ENCODE results near the gene MEIOSIN.
A peak's percentile ranks its signal among the peaks of the same experiment; 100 is the strongest.

The MEIOSIN gene

DNA sequence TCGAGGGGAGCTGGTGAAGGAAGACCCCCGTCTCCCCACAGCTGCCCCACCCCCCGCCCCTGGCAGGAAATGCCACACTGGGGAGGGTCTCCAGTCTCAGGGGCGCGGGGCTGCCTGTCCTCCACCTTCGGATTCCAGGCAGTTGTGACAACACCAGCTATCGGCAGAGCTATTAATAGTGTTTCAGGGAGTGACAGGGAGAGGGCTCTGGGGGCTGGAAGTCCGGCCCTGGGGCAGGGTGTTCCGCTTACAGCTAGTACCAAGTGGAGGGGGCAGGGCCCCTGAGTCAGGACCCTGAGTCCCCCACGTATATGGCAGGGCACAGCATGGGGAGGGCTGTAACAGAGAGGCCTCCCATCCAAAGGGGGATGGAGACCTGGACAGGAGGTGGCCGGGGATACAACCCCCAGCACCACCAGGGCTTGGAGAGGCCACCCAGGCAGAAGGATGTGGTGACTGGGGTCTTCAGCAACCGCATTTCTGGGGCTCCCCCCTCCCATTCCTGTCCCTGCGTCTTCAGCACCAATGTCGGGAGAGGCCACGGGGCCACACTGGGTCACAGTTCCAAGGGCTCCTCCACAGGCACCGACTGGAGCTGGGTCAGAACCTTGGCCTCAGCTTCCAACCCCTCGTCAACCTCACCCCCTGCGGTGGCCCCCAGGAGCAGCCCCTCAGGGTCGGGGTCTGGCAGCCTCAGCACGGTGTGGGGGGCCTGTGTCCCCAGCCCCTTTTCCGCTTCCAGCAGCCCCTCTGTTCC lies 31.9 kb downstream of the MEIOSIN start:
- DNase-seq (ENCODE audit: low read depth), result no peak

DNA sequence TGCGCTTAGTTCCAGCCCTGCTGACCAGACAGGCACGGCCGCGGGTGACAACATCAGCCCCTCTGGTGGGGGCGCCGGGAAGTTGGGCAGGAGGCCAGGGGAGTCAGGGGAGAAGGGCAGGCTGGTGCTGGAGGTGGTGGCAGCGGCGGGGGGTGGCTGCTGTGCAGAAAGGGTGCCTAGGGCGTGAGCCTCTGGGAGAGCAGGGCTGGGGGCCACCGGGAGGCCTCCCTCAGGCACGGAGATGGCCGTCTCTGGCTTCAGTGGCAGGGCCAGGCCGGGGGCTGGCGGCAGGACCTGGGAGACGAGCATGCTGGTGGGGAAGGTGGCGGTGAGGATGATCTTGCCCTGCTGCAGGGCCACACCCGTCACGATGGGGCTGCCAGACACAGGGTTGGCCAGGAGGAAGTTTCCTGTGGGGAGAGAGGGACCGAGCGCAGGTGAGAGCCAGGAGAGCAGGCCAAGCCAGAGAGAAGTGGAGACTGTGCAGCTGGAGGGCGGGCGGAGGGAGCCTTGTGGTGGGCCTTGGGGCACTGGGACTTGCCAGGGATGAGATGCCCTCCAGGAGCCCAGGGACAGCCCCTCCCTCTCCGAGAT lies 32.6 kb downstream of the MEIOSIN start:
- DNase-seq (ENCODE audit: low read depth), result no peak

DNA sequence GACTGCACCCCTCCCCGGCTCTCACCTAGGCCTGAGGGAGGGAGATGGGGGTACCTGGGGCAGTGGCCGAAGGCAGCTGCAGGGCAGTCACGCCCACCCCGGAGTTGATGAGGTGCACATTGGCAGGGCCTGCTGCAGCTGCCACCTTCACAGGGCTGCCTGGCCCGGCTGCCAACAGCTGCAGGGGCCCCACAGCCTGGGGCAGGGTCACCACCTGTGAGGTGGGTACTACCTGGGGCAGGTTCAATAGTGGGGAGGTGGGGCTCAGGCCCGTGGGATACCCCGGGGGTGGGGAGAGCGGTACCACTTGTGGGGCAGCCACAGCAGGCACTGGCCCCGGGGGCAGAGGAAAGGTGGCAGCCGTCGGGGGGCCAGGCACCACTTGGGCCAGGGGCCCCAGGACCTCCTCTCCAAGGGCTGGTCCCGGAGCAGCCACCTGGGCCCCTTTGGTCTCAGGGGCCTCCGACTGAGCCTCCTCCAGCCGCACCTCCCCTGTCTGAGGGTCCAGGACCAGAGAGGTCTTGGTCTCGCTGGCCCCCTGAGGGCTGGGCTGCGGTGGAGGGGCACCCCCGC lies 33.1 kb downstream of the MEIOSIN start:
- DNase-seq (ENCODE audit: low read depth), result no peak

DNA sequence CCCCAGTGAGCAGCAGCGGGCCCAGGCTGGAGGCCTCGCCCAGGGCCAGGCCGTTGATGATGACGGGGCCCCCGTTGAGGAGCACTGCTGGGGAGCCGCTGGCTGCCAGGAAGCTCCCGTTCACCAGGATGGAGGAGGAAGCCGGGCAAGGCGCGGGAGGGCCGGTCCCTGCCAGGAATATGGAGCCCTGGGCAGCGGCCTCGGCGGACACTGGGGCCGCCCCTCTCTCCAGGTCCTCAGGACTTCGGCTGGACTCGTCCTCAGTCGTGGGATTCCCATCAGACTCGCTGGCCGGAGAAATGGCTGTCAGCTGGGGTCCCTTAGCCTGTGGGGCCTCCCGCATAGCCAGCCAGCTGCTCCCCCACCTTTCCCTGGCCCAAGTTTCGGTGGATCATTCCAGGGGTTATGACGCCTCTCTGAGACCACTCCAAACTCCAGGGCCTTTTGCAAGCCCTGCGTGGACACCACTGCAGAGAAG lies 33.7 kb downstream of the MEIOSIN start:
- DNase-seq (ENCODE audit: low read depth), result no peak

DNA sequence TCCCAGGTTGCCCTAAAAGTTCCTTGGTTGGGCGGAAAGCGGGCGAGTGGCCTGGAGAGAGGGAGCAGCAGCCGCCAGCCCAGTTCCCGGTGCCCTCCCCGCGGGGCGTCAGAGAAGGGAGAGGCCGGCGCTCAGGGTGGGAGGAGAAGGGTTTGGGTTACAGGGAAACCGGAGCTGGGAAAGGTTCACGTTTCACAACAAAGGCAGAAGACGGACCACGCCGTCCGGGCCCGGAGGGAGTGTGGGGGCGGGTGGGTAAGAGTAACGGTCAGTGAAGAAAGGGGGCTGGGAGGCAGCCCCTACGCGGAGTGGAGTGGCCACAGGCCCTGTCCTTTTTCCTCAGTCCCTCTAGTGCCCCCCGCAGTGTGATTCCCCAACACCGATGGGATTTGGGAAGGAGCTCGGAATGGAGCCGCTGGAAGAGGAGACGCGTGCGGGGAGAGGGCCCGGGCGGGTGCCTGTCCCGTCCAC lies 34.2 kb downstream of the MEIOSIN start:
- no peak for DNase-seq (ENCODE audit: low read depth)

DNA sequence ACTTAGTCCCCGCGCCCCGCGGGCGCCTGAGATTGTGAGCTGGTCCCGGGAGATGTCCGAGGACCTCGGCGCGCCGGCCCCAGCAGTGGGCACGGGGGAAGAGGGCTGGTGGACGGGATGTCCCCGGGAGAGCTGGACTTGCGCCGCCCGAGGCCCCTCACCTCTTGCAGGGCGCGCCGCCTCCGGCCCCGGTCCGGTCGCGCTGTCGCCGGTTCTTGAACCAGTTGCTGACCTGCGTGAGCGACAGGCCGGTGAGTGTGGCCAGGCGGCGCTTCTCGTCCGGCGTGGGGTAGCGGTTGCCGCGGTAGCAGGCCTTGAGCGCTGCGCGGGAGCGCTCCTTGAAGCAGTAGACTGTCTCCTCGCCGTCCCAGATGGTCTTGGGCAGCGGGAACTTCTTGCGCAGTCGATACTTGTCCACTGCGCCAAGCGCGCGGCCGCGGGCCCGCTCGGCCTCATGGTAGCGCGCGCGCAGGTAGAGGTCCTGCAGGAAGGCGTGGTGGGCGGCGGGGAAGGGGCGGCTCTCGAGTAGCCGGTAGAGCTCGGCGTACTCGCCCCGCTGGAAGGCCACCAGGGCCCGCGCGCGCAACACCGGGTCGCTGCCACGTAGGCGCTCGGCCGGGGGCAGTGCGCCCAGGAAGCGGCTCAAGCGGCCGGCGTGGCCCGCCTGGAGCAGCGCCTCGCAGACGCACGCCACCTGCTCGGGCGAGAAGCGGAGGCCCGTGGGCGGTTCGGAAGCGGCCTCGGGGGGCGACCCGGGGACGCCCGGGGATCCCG lies 34.8 kb downstream of the MEIOSIN start:
- peak; percentile 24 for DNase-seq (ENCODE audit: low read depth)

DNA sequence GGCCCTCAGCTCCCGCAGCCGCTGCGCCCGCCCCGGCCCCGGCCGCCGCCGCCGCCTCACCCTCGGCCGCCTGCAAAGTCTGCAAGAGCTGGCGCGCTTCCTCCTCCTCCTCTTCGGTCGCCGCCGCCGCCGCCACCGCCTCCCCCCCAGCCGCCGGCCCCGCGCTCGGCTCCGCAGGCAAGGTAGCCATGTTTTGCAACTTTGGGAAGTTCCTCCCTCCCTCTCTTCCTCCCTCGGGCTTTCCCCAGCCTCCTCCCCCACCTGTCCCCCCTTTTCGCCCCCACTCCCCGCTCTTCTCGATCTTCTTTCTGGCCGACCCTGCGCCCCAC lies 35.4 kb downstream of the MEIOSIN start:
- no peak for DNase-seq (ENCODE audit: low read depth)

DNA sequence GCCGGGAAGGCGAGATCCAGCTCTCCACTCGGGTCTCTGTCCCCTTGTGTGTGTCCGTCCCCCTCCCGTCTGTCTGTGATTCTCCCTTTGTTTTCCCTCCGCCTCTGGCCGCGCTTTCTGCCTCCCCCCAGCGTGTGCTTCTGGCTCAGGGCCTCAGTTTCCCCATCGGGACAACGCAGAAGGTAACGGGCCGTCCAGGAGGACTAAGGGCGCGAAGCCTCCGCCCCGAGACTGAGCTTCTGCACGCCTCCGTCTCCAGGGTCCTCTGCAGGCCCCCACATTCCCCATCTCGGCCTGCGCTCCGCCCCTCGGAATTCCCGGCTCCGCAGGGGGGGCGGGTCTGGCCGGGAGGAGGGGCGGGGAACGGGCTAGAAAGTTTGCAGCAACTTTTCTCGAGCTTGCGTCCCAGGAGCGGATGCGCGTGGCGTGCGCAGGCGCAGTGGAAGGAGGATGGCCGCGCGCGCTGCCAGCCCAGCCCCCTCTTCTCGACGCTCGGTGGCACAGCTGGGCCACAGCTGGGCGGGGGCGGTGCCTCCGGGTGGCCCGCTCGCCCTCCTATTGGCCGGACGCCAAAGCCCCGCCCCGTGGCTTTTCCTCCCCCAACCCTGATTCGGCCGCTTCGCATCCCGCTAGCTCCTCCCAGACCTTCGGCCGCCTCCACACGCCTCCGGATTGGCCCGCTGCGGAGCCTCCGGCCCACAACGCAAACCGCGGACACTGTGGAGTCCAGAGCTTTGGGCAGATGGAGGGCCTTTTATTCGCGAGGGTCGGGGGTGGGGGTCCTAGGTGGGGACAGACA lies 35.9 kb downstream of the MEIOSIN start, which contains the start of gene SIX5:
Gene SIX5, minus strand, starts transcription at position 269 of the 799 bp plus-strand sequence. CDS start 408 bp downstream, outside the sequence.
- peak; percentile 90 for DNase-seq (ENCODE audit: low read depth)

DNA sequence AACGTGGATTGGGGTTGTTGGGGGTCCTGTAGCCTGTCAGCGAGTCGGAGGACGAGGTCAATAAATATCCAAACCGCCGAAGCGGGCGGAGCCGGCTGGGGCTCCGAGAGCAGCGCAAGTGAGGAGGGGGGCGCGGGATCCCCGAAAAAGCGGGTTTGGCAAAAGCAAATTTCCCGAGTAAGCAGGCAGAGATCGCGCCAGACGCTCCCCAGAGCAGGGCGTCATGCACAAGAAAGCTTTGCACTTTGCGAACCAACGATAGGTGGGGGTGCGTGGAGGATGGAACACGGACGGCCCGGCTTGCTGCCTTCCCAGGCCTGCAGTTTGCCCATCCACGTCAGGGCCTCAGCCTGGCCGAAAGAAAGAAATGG lies 36.6 kb downstream of the MEIOSIN start:
- no peak for DNase-seq (ENCODE audit: low read depth)

DNA sequence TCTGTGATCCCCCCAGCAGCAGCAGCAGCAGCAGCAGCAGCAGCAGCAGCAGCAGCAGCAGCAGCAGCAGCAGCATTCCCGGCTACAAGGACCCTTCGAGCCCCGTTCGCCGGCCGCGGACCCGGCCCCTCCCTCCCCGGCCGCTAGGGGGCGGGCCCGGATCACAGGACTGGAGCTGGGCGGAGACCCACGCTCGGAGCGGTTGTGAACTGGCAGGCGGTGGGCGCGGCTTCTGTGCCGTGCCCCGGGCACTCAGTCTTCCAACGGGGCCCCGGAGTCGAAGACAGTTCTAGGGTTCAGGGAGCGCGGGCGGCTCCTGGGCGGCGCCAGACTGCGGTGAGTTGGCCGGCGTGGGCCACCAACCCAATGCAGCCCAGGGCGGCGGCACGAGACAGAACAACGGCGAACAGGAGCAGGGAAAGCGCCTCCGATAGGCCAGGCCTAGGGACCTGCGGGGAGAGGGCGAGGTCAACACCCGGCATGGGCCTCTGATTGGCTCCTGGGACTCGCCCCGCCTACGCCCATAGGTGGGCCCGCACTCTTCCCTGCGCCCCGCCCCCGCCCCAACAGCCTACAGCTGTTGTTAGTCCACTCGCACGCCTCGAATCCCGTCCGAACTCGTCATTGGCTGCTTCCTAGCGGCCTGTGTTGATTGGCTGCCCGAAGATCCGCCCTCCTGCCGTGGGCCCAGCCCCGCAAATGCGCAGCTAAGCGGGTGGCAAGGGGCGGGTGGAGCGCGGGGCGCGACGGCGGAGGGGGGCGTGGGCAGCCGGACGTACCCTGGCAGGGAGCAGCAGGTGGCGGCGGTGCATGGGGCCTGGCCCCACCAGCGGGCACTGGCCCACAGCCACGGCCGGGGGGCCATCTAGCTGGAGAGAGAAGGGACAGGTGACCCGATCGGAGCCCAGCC lies 37.2 kb downstream of the MEIOSIN start:
- DNase-seq (ENCODE audit: low read depth), result peak; percentile 88

DNA sequence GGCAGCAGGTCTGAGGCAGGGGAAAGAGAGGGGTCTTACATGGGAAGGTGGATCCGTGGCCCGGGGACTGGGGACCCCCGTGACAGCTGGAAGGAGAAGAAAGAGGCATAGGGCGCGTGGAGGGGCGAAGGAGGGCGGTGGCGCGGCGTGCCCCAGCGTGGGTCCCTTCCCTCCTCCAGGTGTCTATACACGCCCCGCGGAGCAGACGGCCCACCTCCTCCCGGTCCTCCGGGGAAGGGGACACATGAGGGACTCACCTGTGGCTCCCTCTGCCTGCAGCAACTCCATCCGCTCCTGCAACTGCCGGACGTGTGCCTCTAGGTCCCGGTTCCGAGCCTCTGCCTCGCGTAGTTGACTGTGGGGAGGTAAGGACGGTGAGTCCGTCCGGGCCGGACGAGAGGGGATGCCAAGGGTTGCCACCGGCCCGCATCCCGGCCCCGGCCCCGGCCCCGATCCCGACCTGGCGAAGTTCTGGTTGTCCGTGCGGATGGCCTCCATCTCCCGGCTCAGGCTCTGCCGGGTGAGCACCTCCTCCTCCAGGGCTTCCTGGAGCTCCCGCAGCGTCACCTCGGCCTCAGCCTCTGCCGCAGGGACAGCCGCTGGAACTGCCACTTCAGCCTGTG lies 38.2 kb downstream of the MEIOSIN start:
- no peak for DNase-seq (ENCODE audit: low read depth)

DNA sequence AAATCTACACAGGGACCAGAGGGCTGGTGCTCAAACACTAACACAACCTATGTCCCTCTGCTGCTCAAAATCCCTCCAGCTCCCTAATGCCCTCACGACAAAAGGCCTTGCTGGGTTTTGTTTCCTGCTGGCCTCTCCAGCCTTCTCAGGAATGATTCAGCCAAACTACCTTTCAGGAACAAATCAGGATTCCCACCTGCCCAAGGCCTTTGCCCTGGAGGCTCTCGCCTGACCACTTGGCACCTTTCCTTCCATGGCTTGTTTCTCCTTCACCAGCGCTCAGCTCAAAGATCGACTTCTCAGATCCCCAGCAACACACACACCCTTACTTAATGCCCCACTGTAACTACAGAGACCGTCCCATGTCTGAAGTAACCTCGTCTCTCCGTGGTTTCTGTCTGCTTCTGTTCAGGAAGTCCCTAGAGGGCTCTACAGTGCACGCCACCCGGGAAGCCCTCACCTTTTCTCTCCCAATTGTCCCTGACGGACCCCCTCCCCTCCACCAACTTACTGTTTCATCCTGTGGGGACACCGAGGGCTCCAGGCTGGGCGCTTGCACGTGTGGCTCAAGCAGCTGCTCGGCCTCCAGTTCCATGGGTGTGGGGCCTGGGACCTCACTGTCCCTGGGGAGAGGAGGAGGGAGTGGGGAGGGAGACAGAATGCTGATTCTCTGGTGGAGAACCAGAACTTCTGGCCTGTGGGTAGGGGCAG lies 39.0 kb downstream of the MEIOSIN start:
- DNase-seq (ENCODE audit: low read depth), result no peak

DNA sequence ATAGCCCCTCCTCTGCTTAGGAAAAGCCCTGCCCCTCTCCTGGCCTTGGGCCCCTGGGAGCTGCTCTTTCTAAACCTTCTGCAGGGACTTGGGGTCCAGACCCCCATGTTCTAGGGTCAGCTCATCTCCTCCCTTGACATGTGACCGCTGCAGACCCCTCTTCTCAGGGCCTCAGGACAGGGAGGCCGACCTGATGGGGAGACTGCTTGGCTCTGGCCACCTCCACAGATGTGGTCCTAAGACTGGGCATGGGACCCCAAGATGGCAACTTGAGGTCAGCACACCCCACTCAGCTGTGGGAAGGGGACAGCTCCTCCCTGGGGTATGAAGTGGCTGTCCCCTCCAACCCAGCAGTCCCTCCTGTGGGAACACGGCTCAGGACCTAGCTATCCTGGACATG lies 39.7 kb downstream of the MEIOSIN start:
- DNase-seq (ENCODE audit: low read depth), result no peak

DNA sequence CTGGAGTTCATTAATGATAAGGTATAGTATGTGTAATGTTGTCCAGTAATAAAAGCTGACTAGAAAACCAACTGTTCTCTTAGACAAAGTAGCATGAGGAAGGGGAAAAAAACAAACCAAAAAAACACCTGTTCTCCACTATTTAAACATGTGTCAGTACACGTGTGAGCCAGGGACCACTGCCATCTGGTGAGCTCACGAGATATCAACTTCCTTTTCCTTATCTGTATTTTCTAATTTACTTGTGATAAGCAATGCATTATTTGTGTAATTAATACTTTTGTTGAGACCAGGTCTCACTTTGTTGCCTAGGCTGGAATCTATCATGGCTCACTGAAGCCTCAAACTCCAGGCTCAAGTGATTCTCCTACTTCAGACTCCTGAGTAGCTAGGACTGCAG lies 40.1 kb downstream of the MEIOSIN start:
- no peak for DNase-seq (ENCODE audit: low read depth)

DNA sequence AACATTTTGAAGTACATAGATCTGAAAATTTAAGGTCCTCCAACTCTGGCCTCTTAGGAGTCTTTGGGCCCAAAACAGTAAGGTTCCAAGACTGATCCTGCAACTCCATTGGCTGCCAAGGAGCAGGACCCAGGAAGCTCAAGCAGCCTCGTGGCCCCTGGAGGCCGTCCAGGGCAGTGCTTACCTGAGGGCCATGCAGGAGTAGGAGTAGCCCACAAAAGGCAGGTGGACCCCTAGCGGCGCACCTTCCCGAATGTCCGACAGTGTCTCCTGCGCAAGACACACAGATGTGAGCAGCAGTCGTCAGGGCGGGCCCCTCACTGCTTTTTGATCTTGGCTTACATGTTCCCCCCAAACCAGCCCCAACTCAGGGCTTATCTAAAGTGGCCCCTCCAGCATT lies 41.5 kb downstream of the MEIOSIN start:
- DNase-seq (ENCODE audit: low read depth), result no peak

DNA sequence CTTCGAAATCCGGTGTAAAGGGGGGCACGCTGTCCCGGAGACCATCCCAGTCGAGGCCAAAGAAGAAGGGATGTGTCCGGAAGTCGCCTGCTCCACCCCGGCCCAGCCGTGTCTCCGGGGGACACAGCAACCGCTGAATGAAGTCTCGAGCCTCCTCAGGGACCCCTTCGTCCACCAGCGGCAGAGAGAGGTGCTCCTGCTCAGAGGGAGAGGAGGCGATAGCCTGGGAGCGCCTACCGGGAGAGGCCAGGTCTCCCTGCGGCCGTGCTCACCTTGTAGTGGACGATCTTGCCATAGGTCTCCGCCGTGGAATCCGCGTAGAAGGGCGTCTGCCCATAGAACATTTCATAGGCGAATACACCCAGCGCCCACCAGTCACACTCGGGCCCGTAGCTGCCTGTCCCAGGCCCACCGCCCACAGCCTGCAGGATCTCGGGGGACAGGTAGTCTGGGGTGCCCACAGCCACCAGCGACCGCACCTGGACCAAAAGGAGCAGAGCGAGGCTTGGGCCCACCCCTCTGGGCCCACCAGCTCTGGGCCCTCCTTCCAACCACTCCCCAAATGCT lies 44.2 kb downstream of the MEIOSIN start:
- no peak for DNase-seq (ENCODE audit: low read depth)

DNA sequence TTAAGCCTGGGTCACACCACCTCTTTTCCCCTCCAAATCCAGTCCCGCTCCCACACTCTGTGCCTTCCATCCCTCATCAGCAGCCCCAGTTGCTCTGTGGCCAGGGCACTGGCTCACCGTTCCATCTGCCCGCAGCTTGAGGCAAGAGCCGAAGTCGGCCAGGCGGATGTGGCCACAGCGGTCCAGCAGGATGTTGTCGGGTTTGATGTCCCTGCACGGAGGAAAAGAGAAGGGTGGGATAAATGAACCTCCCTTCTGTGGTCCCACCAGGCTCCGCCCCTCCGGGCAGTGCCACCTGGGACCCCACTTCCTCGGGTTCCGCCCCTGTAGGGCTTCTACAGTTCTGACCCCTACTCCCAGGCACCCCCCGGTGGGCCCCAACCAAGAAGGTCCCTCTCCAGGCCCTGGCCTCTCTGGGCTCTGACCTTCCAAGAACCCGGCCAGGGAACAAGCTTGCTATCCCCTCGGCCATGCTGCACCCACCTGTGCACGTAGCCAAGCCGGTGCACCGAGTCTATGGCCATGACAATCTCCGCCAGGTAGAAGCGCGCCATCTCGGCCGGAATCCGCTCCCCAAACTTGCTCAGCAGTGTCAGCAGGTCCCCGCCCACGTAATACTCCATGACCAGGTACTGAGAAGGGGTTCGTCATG lies 44.9 kb downstream of the MEIOSIN start:
- no peak for DNase-seq (ENCODE audit: low read depth)

DNA sequence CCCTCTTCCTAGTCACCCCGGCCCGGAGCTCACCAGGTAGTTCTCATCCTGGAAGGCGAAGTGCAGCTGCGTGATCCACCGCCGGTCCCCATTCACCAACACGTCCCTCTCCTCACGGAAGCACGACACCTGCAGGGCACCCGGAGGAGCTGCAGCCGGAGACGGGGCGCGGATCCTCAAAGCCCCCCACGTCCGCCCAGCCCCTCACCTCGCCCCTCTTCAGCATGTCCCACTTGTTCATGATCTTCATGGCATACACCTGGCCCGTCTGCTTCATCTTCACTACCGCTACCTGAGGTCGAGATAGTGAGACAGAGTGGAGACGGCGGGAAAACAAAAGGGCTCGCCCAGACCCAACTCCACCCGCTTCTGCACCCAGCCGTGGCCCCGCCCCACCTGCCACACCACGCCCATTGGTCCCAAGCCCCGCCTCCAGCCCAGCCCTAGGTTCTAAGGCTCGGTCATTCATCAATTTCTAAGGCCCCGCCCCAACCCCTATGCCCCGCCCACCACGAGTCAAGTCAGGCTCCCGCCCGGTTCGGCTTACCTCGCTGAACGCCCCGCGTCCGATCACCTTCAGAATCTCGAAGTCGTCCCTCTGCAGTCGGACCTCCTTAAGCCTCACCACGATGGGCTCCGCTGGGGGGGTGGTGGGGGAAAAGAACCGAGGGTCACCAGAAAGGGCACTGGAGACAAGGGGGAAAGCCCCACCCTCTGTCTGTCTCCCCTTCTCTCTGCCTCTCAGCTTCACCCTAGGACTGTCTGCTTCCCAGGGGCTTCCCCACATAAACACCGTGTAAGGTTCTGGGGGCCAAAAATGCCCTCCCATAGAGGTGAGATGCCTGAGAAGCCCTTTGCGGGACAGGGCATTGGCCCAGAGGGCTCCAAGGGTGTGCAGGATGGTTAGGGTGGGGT lies 46.2 kb downstream of the MEIOSIN start:
- peak; percentile 80 for DNase-seq (ENCODE audit: low read depth)
